Astrocyte of the spinal cord (primary cell): Measurements from ENCODE around the gene DNM2.

Experiments
- DNase-seq: peaks from one replicate; pipeline ENCODE4 v3.0.0; 2011; ENCODE audit warnings: low read depth, low spot score
- H3K4me3 ChIP-seq: 2 replicates; pipeline ENCODE4 v1.5.1; 2011; ENCODE audit warnings: low read depth, mild to moderate bottlenecking, low read length, moderate library complexity
- CTCF ChIP-seq: IDR thresholded peaks from 2 replicates; pipeline ENCODE4 v1.5.1; 2012; ENCODE audit warnings: low read depth, mild to moderate bottlenecking, low read length, inconsistent platforms
- in situ Hi-C: cut with HindIII; loops from 2 replicates; pipeline ENCODE4 v1.10.0; 2017; ENCODE audit warnings: low sequenced_read_pairs

The DNM2 gene

GRCh38 chr19:10678813-10679212 is 39.1 kb upstream of the DNM2 start:
- no peak for TF ChIP-seq CTCF
- no peak for DNase-seq
- H3K4me3 ChIP-seq = no peak overlapping the region
- in situ Hi-C loops = no loop called here

GRCh38 chr19:10679743-10680142 is 38.1 kb upstream of the DNM2 start:
- H3K4me3 ChIP-seq = no peak overlapping the region
- no peak for DNase-seq
- in situ Hi-C loops = no loop called here
- TF ChIP-seq CTCF = no peak

GRCh38 chr19:10680545-10681135 is 37.2 kb upstream of the DNM2 start:
- in situ Hi-C loops = no loop called here
- no peak for DNase-seq
- no peak for TF ChIP-seq CTCF
- H3K4me3 ChIP-seq = no peak overlapping the region

- no peak for TF ChIP-seq CTCF
- DNase-seq = no peak
- in situ Hi-C loops = no loop called here
- H3K4me3 ChIP-seq = no peak overlapping the region
Observed at GRCh38 chr19:10681658-10682057, 36.2 kb upstream of the DNM2 start.

- no peak overlapping the region for H3K4me3 ChIP-seq
- no peak for TF ChIP-seq CTCF
- DNase-seq = no peak
- in situ Hi-C loops = no loop called here
Observed at GRCh38 chr19:10682397-10683063, 35.3 kb upstream of the DNM2 start.

GRCh38 chr19:10683064-10683426 is 34.8 kb upstream of the DNM2 start:
- in situ Hi-C loops = no loop called here
- no peak for TF ChIP-seq CTCF
- no peak for DNase-seq
- no peak overlapping the region for H3K4me3 ChIP-seq
